PC-3 (cell line): Measurements from ENCODE around the gene PITX1. TPM values are rescaled to one million over a fixed set of nuclear protein-coding genes. Genes with fewer than 3 reads are reported as not detected.

ENCODE experiments used
- total RNA-seq: library from RNA; depleted of rRNA; stranded (reverse); fragments of >200 nt; gene quantifications from 2 replicates; pipeline ENCODE4 v1.2.3, GENCODE V29; 2014; rRNA removed

PITX1 gene
- total RNA-seq, 1 experiment from 2014 or later = 40.8 TPM

Other genes starting within 250 kb of the PITX1 start
- gene C5orf24, start 188.3 kb downstream of the PITX1 start, total RNA-seq = 16.5 and 18.2 TPM in 2 replicates
- 42.6 and 46.4 TPM in 2 replicates for gene TXNDC15, start 159.9 kb downstream of the PITX1 start, total RNA-seq
- gene PCBD2, start 129.1 kb downstream of the PITX1 start, total RNA-seq = 5.4 and 7.0 TPM in 2 replicates
- gene CATSPER3, start 66.3 kb downstream of the PITX1 start, total RNA-seq = 0.40 TPM in 1 of 2 replicates, not detected in the other